Activated gamma-delta T cell treated with Interleukin-2 at 50 U/mL for 16 hours (primary cell): ENCODE measurements around the gene PTTG1IP.
A peak's percentile ranks its signal among the peaks of the same experiment; 100 is the strongest.

Source experiments
- DNase-seq: peaks from one replicate; pipeline ENCODE4 v3.0.0-alpha.2; 2020

Gene PTTG1IP

DNA sequence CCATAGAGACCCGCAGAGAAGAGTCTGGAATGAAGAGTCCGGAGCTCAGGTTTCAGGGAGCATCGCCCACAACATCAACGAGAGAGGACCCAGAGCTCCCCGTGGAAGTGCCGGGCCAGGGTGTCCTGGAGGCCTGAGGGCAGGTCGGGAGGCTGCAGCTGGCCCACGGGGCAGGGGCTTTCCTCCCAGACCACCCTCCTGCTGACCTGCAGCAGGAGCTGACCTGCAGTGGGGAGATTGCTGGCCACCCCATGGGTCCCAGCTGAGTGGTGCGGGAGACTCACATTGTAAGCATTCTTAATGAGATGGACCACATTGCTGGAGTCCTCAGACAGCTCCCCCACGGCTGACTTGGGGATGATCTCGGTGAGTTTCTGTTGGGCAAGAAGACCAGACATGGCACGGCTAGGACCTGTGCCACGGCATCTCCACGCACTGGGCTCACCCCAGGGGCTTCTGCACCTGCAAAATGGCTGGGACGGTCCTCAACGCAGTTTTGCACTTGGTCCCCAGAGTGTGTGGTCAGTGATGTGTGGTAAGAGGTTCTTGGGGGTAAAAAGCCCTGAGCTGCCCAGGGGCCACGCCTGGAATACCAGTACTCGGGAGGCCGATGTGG lies 21.3 kb upstream of the PTTG1IP start:
- DNase-seq, result no peak

DNA sequence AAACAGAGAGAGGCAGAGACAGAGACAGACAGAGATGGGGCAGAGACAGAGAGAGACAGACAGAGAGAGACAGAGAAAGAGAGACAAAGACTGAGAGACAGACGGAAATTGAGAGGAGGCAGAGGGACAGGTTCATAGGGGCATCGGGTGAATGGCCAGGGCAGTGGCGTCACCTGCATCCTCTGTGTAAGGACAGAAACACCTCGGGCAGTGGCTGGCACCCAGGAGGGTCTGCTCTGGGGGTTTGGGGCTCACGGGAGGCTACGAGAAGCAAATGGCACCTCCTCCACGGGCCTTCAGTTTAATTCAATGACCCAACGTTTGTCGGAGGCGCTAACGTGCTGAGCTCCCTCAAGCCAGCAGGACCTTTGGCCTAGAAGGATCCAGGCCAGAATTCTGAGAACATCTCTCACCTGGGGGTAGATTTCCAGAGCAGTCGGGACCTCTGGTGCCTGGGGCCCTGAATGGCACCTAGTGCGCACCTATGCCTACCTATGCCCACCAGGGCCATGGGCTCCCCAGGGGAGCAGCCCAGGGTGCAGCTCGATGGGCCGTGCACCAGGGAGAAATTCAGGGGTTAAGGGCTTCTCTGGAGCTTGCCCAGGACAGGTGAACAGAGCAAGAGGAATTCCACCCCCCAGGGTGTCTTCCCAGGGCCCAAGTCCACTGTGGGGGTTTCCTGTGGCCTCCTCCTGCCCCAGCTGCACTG lies 20.6 kb upstream of the PTTG1IP start:
- DNase-seq, result no peak

DNA sequence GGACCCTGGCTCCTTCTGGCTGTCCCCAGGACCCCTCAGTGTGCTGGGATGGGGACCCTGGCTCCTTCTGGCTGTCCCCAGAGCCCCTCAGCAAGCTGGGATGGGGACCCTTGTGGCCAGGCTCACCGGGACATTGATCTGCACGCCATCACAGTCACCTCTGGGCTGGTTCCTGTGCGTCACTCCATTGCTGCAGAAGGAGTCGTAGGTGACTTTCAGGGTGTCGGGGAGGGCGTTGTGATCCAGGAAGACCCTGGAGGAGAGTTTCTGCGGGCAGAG lies 19.7 kb upstream of the PTTG1IP start:
- DNase-seq, result no peak

DNA sequence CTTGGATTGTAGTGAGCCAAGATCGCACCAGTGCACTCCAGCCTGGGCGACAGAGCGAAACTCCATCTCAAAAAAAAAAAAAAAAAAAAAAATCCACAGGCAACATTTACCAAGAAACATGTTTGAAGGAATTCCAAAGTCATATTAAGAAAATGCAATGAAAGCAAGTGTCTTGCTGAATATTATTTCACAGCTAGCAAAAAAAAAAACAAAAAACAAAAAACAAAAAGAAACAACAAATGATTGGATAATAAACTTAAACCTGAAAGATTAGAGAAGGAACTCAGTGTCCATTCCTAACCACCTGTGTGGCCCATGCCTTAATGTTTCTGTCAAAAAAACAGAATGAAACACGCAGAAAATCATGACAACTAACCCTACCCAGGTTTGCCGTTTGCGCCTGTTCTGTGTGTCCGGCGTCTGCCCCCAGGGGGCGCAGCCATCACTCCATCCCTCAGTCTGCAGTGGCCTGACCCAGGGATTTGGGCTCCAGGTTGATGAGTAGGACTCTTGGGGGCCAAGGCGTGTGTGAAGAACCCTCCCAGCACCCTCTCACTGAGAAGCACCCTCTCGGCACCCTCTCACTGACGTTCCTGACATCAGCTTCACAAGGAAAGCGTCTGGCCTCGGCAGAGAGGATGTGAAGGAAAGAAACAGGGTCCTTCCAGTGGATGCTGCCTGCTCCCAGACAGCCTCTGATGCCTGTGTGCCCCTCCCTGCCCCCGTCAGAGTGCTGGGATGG lies 19.2 kb upstream of the PTTG1IP start:
- DNase-seq, result peak; percentile 80

DNA sequence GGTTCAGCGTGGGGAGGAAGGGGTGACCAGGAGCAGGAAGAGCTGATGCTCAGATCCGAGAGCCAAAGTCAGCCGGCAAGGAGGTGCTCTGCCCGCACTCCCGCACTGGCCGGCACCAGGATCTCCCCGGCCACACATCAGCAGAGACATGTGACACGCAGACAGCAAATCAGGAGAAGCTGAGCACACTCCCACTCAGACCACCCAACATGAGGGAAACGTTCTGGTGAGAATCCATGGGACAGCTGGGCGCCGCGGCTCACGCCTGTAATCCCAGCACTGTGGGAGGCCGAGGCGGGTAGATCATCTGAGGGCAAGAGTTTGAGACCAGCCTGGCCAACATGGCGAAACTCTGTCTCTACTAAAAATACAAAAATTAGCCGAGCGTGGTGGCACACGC lies 18.6 kb upstream of the PTTG1IP start:
- DNase-seq, result no peak

DNA sequence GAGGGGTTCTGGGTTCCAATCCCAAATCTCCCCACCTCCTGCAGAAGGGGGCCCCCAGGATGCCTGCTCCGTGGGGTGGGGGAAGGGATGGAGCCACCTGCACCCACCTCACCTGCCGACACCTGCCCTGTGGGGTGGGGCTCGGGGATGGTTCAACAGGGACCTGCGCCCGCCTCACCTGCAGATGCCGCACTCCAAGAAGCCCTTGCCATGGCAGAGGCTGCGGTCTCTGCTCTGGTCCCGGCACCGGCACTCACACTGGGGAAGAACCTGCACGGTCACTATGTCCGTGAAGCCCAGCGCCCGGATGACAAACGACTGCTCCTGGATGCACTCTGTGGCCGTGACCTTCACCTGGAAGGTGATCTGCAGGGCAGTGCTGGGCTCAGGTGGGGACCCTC lies 18.1 kb upstream of the PTTG1IP start:
- DNase-seq, result no peak

DNA sequence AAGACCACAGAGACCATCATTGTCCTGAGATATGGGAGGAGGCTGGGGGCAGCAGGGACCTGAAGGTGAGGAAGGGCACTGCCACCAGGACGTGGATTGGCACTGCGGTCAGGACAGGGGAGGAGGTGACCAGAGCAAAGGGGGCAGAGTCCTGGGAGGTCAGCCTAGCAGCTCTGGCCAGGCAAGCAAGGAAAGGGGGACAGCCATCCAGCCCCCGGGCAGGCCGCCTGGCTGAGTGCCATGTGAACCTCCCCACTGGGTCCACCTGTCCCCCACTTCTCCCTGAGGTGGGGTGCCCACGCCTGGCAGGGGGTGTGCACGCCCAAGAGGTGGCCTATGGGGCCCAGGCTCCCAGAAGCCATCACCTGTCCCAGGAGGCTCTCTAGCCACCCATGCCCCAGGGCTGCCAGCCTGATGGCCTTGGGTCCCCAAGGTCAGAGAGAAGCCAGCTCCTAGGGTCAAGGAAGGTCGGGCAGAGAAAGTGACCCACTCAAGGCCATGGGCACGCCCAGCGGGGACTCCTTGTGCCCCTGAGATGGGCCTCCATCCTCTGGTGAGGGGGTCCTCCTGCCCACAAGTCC lies 17.6 kb upstream of the PTTG1IP start:
- no peak for DNase-seq

DNA sequence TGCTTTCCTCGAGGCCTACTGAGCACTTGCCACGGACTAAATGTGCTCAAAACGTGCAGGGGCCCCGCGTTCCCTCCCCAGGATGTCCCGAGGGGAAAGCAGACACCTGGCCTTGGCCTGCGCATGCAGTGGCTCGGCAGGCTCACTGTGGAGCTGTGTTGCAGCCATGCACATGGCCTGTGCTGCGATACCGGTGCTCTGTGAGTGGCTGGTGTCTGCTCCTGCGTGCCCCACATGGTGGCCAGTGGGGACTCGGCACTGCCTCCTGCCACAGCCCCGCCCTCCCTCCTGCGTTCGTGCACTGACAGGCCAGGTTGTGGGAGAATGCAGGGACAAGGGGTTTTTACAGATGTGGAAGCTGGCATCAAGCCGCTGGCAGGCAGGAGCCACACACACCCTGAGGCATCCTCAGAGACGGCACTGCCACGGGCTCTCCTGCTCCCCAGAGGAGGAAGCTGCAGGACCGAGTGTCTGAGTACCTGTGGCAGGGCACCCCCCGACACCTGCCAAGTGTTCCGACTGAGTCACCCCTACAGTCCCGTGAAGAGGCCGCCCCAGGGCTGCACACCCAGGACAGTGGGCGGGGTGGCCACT lies 16.9 kb upstream of the PTTG1IP start:
- no peak for DNase-seq

DNA sequence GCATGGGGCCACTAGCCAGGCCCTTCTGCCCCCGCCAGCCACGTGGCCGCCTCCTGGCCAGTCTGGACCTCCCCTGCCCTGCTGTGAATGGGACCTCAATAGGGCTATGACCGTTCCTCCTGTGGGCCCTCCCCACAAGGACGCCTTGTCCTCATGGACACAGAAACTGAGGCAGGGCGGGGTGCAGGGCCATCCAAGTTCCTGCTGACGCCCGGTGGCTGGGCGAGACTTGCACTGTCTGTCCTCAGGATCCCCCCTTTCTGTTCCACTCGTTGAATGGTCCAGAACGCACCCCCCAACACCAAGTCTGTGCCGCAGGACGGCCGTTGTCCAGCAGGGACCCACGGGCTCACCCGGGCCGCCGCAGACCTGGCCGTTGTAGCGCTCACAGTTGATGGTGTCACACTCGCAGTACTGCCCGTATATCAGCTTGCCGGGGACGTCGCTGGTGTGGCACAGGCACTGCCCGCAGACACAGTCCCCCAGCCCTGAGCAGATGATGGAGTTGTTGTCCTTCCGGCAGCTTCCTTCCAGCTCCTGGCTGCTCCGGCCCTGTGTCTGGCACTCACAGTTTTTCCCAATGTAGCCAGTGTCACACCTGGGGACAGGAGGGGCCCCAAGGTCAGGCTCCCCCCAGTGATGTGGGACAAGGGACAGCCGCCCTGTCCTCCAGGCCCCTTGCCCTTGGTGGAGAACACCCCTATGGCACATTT lies 16.3 kb upstream of the PTTG1IP start:
- no peak for DNase-seq

DNA sequence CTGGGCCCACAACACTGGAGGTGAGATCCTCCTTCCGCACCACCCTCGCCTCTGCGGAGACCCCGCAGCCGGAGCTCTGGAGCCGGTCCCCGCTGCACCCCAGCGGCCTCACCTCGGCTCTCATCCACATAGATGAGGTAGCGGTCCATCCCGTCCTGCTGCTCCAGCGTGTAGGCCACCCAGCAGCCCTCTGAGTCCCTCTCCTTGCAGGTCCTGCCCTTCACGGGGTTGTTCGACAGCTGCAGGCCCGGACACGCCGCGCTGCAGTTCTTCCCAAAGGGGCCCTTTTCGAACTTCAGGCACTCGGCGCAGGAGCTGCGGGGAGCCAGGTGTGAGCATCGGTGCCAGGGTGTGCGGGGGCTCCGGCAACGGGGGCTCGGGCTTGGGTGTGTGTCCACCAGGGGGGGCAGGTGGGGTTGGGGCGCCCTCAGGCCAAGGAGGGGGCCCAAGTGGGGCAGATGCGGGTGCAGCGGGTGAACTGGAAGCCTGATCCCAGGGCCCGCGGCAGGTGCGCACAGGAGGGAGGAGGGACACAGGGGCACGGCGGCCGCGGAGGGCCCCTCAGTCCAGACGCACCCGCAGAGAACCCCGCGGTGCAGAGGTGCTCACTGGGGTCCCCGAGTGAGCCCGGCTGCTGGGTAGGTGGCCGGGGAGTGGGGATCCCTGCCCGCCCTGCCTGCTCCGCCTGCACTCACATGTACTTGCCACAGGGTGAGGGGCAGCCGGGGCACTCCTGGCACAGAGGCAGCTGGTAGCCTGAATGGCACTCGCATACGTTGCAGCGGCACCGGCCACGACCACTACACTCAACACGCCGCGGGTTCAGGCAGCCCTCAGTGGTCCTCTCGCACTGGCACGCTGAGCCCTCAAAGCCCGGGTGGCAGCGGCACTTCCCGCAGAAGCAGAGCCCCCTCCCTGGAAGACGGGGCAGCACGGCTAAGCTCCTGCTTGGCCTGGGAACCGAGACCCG lies 15.4 kb upstream of the PTTG1IP start:
- no peak for DNase-seq

DNA sequence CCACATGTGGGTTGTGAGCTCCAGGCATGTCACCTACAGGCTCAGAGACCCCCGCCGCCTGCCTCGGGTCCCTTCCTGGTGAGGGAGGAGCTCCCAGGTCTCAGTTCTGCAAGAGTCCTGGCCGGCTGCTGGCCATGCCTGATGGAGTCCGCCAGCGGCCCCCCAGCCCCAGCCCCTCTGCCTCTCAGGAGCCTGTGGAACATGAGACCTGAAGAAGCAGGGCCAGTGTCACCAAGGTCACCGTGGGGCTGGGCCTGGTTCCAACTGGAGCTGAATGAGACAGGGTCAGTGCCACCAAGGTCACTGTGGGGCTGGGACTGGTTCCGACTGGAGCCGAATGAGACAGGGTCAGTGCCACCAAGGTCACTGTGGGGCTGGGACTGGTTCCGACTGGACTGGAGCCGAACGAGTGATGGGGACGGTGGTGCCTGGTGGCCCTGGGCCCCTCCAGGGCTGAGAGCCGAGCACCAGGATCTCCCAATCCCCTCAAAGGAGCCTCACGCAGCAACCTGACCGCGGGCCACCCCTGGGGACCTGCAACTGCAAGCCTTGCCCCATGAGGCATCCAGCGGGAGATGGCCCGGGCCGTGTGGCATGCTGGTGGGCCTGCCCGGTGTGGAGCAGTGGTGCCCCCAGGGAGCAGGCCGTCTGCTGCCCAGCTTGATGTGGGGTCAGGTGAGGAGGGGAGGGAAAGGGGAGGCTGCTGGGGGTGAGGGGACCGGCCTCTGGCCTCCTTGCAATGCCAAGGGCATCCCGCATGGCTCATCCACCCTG lies 14.5 kb upstream of the PTTG1IP start:
- DNase-seq, result no peak

DNA sequence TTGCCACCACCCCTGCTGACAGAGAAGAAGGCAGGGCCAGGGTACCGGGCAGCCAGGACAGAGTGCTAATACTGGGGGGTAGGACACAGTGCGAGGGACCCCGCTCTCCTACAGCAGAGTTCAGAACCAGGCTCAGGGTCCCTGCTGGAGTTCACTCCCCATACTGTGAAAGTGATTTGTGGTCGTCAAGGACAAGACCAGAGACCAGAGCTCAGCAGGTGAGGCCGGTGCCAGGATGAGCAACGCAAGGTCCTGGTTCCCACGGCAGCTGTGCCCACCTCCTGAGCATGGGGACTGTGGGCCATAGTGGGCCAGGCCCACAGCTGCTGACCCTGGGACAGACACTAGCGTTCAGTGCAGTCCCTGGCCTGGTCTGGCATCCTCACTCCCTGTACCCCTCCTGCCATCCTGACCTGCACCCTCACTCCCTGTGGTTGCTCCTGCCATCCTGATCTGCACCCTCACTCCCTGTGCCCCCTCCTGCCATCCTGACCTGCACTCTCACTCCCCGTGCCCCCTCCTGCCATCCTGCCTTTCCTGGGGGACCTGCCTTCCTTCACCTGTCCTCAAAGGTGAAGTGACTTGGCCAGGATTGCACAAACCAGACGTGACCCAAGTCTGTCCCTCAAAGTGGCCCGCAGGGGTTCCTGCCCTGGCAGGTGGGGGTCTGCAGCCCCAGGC lies 13.8 kb upstream of the PTTG1IP start:
- DNase-seq, result no peak

DNA sequence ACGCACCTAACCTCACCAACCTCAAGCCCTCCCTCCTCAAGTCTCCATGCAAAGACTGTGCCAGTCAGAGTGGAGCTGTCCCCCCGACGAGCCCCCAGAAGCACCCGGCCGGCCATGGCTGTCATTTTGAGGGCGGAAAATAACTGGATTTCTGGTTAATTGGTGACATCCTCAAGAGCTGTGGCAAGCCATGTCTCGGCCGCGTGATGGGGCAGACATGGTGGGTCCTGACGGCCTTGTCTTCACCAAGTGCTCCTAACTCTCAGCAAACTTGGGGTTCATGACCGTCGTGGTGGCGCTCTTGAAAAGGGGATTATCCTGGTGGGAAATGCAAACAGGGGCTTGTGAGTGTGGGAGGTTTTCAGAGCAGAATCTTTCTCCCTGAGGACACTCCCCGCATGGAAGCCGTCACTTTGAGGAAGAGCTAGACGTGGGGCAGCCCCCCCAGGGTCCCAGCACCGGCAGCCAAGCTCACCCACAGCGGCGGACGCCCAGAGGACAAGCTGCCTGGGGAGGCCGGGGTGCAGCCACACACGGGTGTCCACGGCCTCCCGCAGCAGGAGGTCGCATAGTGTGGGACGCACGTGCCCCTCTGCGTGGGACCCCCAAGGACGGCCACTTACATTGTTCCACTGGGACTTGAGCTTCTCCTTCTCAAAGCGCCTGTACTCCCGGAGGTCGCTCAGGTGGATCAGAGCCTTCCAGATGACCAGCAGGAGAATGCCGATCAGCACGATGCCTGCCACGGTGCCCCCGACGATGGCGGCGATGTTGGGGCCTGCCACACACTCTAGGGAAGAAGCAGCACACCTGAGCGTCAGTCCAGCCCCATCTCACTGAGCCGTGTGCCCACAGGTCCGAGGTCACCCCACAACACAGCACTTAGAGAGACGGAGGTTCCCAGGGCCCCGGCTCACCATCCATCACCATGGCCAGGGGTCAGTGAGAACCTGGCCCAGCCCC lies 12.9 kb upstream of the PTTG1IP start:
- no peak for DNase-seq

DNA sequence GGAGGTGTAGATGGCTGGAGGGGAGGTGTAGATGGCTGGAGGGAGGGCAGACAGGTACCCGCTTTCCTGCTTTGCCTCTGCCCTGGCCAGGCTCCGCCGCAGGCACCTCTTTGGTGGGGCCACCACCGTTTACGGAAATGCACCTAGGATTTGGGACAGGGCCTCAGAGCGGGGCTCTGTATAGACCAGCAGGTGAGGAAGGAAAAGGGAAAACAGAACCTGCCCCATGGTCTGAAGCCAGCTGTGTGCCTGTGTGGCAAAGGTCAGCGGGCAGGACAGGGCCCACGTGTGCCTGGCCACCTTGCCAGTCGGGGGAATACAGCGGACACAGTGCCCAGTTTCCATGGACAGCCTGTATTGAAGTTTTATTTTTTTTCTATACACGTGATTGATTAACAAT lies 12.1 kb upstream of the PTTG1IP start:
- no peak for DNase-seq

DNA sequence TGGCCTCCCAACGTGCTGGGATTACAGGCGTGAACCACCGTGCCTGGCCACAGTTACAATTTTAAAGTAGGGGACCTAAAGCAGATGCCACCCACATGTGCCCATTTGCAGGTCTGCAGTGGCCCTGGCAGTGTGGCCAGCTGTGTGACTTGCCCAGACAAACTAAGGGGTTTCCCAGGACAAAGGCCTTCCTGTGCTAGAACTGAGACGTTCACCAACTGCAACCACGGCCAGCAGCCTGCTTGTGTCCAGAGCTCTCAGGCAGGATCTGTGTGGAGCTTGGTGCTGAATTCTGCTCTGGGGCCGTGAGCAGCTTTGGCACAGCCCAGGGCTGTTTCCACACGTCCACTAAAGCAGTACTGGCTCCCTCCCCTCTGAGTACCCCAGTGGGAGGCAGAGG lies 10.6 kb upstream of the PTTG1IP start:
- no peak for DNase-seq

DNA sequence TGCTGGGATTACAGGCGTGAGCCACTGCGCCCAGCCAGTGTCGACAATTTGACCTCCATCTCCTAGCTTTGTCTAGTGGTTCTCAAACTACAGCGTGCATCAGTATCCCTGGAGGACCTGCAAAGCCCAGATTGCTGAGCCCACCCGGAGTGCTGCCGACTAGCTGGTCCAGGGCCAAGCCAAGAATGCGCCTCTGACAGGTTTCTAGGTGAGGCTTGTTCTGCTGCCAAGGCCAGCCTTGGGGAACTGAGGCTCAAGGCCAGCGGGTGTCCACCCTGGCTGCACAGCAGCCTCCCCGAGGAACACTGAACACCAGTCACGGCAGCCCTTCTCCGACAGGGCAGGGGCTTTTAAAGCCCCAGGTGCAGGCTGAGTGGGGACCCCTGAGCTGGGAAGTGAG lies 9.8 kb upstream of the PTTG1IP start:
- DNase-seq, result no peak

DNA sequence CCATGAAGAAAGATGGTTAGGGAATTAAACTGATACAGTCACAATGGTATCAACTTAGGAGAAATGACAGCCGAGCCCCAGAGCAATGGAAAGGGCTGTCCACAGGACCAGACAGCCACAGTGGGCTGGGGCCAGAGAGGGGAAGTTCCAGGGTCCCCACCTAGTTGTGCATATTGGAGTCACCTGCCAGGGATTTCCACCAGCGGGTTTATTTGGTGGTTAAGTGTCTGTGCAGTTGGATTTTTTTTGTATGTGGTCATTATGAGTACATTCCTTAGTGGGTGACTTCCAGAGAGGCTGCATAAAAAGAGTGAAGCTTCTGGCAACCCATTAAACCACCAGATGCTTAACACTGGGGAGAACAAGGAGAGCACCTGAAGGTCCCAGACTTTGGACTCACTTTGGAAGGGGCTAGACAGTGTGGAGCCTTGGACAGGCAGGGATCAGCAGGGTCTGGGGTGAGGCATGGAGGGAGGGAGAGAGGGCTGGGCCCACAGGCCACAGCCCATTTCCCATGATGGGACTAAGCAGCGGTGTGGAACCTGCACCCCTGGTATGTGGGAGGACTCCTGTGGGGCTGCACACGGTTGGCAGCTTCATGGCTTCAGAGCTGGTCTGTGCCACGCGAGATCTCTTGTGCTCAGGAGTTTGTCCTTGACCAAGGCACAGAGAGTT lies 7.8 kb upstream of the PTTG1IP start:
- no peak for DNase-seq

DNA sequence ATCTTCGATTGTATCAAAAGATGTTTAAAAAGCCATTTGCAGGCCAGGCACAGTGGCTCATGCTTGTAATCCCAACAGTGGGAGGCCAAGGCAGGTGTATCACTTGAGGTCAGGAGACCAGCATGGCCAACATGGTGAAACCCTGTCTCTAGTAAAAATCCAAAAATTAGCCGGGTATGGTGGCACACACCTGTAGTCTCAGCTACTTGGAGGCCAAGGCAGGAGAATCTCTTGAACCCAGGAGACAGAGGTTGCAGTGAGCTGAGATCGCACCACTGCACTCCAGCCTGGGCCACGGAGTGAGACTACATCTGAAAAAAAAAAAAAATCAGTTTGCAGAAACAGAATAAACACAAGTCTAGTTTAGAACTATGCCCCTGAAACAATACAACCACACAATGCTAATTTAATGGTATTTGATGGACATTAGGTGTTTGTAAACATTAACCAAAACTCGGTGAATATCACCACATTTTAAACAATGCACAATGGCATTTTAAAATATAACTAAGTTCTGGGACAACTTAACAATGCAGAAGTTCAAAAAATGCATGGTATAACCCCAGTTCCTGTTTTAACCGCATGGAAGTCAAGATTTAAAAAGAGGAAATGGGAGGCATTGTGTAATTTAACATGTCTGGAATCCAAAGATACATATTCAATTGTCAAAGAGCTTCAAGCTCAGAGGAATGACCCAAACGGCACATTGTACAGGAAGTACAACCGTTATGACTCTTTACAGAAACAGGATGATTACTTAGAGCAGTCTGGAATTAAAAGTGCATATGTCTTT lies 7.1 kb upstream of the PTTG1IP start:
- DNase-seq, result no peak
